Epithelial cell of proximal tubule (primary cell): ENCODE measurements around the gene KIAA1217. TPM values are rescaled to one million over a fixed set of nuclear protein-coding genes. Genes with fewer than 3 reads are reported as not detected.

ENCODE experiments used
- DNase-seq: peaks from one replicate; pipeline ENCODE4 v3.0.0-alpha.2; 2011; ENCODE audit warnings: low read depth
- H3K4me3 ChIP-seq: 2 replicates; pipeline ENCODE4 v1.5.1; 2011; ENCODE audit warnings: low read depth, mild to moderate bottlenecking, low read length
- CTCF ChIP-seq: conservative IDR thresholded peaks from 2 replicates; pipeline ENCODE4 v1.5.1; 2012; ENCODE audit warnings: low read depth, mild to moderate bottlenecking, low read length
- total RNA-seq: library from RNA; depleted of rRNA; stranded (reverse); fragments of >200 nt; gene quantifications from 2 replicates; pipeline ENCODE4 v1.2.3, GENCODE V29; 2015

KIAA1217 gene
- total RNA-seq, 1 donor from 2014 or later: 20.2 TPM

GRCh38 chr10:24526085-24526649, 317.2 kb downstream of the KIAA1217 start:
- TF ChIP-seq CTCF: no peak
- DNase-seq: no peak
- no peak overlapping the region for H3K4me3 ChIP-seq

GRCh38 chr10:24528946-24529345, 320.0 kb downstream of the KIAA1217 start:
- no peak for TF ChIP-seq CTCF
- no peak for DNase-seq
- H3K4me3 ChIP-seq: no peak overlapping the region

GRCh38 chr10:24531439-24531838, 322.5 kb downstream of the KIAA1217 start:
- no peak for DNase-seq
- H3K4me3 ChIP-seq: no peak overlapping the region
- no peak for TF ChIP-seq CTCF

- TF ChIP-seq CTCF: no peak
- DNase-seq: no peak
- no peak overlapping the region for H3K4me3 ChIP-seq
Measured at GRCh38 chr10:24533981-24534380, 325.0 kb downstream of the KIAA1217 start.

GRCh38 chr10:24536636-24537035, 327.7 kb downstream of the KIAA1217 start:
- TF ChIP-seq CTCF: no peak
- H3K4me3 ChIP-seq: no peak overlapping the region
- DNase-seq: no peak

- no peak overlapping the region for H3K4me3 ChIP-seq
- no peak for TF ChIP-seq CTCF
- DNase-seq: no peak
Measured at GRCh38 chr10:24541239-24541753, 332.4 kb downstream of the KIAA1217 start.
